ENCODE results near the gene SLC1A3.
A peak's percentile ranks its signal among the peaks of the same experiment; 100 is the strongest.
"Not testable (repeated sequence)": the region's sequence is repeated elsewhere in the genome, so short reads cannot be mapped to it uniquely, and the experiment has no call there.

Gene SLC1A3

GRCh38 chr5:36606428-36607113 lies at the start of gene SLC1A3:
TSS of gene SLC1A3 (plus strand) at chr5:36606606. CDS start at chr5:36608424, 1,818 bp downstream.
- peak; percentile 73 for DNase-seq (ENCODE audit: low read depth)

DNA sequence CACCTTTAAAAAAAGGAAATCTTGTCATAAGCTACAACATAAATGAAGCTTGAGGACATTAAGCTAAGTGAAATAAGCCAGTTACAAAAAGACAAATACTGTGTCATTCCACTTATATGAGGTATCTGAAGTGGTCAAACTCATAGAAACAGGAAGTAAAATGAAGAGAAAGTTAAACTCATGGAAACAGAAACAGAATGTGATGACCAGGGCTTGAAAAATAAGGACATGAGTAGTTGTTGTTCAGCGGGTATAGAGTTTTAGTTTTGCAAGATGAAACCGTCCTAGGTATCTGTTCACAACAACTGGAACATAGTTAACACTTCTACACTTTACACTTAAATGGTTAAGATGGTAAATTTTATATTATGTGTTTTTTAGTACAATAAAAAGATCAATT lies 47.8 kb upstream of the SLC1A3 start:
- no peak for DNase-seq (ENCODE audit: low read depth)

GRCh38 chr5:36561601-36562000 lies 44.8 kb upstream of the SLC1A3 start:
- DNase-seq (ENCODE audit: low read depth): no peak

DNA sequence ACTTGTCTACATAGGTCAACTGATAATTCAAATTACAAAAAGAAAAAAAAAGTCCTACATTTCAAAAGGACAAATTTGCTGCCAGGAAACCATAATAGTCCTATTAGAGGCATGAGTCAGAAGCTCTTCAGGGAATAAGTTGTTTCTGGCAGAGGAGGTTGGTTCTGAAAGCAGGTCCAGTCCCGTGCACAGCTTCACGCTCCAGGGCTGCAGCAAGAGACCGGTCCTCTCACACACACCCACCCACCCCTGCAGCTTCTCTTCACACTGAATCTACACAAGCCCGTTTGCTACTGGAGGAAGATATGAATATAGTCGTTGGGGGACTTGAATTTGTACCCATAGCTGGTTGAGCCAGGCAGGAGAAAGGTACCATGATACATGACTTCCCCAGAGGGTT lies 36.9 kb upstream of the SLC1A3 start:
- DNase-seq (ENCODE audit: low read depth): peak; percentile 24

DNA sequence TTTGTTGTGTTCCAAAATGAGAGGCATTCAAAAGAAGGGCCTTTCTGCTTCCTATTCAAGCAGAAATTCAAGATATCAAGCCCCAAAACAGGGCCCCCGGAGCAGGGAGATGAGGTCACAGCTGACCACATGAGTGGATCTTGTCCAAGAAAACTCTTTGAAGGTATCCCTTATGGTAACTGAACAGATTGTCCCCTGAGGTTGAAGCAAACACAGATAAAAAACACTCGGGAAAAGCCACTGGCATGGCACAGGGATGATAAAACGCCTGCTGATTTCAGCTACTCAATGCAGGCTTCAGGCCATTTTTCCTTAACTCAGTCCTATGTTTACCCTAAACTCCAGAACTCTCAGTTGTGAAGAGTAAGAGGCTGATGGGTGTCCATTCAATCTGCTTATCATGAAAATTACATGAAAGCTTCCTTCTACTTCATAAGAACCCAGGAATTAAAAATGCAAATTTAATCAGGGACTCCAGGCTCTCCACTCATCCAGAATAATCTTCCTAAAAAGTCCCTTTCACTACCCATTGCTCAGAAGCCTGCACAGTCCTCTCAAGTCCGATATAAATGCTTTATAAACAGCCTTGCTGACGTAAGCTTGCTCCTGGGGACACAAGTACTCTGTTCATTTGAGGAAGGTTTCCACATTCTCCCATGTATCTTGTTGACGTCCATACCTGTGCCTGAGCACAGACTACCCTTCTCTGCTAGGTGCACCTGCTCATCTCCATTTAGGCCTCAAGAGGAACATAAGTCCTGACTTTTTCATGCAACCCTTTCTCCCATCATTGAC lies 35.9 kb upstream of the SLC1A3 start:
- DNase-seq (ENCODE audit: low read depth): peak; percentile 42

GRCh38 chr5:36571401-36572042 lies 34.9 kb upstream of the SLC1A3 start:
- DNase-seq (ENCODE audit: low read depth): no peak

- peak; percentile 83 for DNase-seq (ENCODE audit: low read depth)
Observed at GRCh38 chr5:36573438-36573837, 33.0 kb upstream of the SLC1A3 start.

DNA sequence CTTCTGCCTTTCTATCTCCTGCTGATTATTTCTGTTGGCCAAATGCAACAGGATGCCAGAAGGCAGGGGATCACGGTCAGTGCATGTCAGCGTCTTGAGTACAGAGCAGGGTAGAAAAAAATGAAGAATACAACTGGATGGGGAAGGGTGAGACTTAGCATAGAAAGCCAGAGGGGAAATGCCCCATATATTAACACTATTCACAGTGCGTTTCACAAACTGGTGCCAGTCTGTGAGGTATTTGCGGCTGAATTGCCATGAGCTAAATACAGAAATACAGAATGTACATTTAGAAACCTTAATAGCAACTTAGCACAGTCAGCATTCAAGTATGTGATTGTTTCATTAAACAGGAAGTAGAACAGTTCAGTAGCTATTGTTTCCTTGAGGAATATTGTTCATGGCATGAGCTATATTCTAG lies 31.0 kb upstream of the SLC1A3 start:
- DNase-seq (ENCODE audit: low read depth): peak; percentile 55

DNA sequence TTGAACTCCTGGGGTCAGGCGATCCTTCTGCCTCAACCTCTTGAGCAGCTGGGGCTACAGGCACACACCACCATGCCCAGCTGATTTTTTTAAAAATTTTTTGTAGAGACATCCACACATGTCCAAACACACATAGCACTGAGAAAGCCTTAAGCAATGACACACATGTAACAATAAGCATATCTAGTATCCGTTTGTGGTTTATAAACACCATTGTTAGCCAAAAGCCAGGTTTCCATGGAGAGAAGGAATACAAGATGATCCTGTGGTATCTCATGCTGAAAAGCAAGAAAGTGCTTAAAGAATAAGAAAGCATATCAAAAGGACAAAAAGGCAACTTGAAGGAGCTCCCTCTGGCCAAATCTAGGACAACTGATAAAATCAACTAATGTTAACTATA lies 29.7 kb upstream of the SLC1A3 start:
- DNase-seq (ENCODE audit: low read depth): no peak

GRCh38 chr5:36579858-36580257 lies 26.5 kb upstream of the SLC1A3 start:
- DNase-seq (ENCODE audit: low read depth): not testable (repeated sequence)

- DNase-seq (ENCODE audit: low read depth): no peak
Observed at GRCh38 chr5:36581070-36581469, 25.3 kb upstream of the SLC1A3 start.

DNA sequence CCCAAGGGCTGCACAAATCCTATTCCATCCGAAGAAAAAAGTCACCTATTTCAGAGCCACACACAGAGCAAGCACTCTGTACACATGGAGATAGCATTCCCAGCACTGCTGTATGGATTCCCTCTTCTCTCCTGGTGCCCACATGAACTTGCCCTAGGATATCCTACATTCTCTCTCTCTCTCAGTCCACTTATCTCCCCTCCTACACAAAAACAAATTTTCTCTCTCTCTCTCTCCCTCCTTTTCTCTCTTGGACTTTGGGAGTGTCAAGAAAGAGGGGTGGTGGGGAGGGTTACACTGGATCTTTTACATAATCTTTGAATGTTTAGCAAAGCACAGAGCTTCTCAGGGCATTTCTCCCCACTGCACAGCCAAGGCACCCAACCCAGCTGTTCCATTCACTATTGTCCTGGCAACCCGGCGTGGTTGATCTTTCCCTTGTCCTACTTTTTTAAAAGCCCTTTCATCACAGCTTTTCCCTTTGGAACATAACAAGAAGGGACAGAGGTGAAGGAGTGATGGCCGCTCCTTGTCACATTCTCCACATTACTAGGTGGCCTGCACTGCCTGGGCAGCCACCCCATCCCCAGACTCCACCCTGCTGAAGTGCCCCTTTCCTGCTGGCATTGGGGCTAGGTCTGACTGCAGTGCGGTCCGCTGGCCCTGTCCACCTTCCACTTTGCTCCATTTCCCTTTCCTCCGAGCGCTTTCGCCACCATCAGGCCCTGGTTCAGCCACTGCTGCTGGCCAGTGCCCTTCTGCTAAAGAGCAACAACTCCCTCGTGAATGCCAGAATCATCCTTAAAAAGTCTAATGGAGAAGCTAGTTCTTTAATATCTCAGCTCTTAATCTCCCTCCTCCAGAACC lies 22.2 kb upstream of the SLC1A3 start:
- no peak for DNase-seq (ENCODE audit: low read depth)

DNA sequence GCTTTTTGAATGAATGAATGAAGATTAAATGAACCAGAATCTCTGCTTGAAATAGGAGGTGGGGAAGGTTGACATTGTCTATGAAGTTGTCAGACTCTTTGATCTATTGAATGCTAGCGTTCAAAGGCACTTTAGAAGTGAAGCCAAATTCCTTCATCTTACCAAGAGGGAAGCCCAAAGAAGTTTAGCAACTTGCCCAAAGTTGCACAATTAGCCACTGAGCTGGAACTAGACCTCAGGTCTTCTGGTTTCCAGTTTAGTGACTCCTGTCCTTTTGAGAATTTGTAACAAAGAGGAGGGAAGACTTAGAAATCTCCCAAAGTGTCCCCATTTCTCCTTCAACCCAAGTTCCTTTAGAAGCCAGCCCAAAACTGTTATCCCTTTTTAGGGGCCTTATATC lies 20.7 kb upstream of the SLC1A3 start:
- DNase-seq (ENCODE audit: low read depth): no peak

GRCh38 chr5:36587354-36587753 lies 19.1 kb upstream of the SLC1A3 start:
- DNase-seq (ENCODE audit: low read depth): no peak

DNA sequence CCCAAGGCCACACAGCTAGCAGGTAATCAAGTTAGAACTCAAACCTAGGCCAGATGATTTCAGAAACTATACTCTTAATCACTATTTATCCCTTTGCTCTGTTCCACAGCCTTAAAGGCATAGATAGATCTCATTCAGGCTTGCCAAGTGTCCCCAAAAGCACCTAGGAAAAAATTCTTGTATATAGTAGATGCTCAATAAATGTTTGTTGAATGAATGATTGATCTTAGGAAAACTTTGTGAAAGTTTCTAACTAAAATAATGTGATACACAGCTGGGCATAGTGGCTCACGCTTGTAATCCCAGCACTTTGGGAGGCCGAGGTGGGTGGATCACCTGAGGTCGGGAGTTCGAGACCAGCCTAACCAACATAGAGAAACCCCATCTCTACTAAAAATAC lies 16.7 kb upstream of the SLC1A3 start:
- not testable (repeated sequence) for DNase-seq (ENCODE audit: low read depth)

DNA sequence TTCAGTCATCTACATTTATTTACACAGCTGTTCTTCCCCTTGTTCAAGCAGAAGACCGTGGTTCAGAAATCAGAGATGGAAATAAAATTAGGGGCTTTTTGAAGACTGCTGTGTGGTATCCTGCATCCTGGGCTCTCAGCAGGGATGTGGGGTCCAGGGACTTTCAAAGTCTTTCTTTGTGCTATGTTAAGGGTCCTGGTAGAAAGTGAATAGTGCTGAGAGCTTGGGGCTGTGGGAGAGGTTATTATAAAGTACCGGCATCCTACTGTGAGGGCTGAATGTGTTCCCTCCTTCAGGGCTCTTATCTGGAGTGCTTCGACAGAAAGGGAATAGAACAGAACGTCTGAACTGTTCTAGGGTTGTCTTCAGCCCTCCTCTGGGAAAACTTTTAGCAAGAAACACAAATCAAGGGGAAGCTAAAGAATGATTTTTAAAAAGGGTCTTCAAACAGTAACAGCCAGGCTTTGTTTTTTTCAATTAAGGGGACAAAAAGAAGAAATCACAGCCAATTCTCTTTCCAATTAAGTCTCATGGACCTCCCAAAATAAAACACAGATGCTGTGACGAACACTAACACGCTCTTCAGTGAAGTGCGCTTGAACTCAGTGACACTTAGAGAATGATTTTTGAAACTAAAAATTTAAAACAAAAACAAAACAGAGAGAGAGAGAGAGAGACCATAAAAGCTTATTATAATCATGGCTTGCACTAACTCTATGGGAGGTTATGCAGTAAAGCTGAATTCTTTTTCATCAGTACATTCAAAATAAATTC lies 15.7 kb upstream of the SLC1A3 start:
- DNase-seq (ENCODE audit: low read depth): no peak

- DNase-seq (ENCODE audit: low read depth): no peak
Observed at GRCh38 chr5:36593867-36594266, 12.5 kb upstream of the SLC1A3 start.

GRCh38 chr5:36596247-36596646 lies 10.2 kb upstream of the SLC1A3 start:
- no peak for DNase-seq (ENCODE audit: low read depth)

GRCh38 chr5:36596756-36597155 lies 9.7 kb upstream of the SLC1A3 start:
- DNase-seq (ENCODE audit: low read depth): no peak

- no peak for DNase-seq (ENCODE audit: low read depth)
Observed at GRCh38 chr5:36598045-36598444, 8.4 kb upstream of the SLC1A3 start.

Measured in iris pigment epithelial cell (primary cell).